ENCODE data around the gene NEK4.
A peak's percentile ranks its signal among the peaks of the same experiment; 100 is the strongest.
"Not testable (repeated sequence)": the region's sequence is repeated elsewhere in the genome, so short reads cannot be mapped to it uniquely, and the experiment has no call there.

The NEK4 gene

GRCh38 chr3:52696830-52697631 is 73.7 kb downstream of the NEK4 start:
- no peak for DNase-seq (ENCODE audit: low spot score)

- no peak for DNase-seq (ENCODE audit: low spot score)
Observed at GRCh38 chr3:52695798-52696671, 74.7 kb downstream of the NEK4 start.

- DNase-seq (ENCODE audit: low spot score) = no peak
Observed at GRCh38 chr3:52694528-52695189, 76.1 kb downstream of the NEK4 start.

GRCh38 chr3:52693071-52693470 is 77.7 kb downstream of the NEK4 start:
- no peak for DNase-seq (ENCODE audit: low spot score)

GRCh38 chr3:52690560-52690959 is 80.2 kb downstream of the NEK4 start:
- DNase-seq (ENCODE audit: low spot score) = no peak

- DNase-seq (ENCODE audit: low spot score) = no peak
Observed at GRCh38 chr3:52689151-52689550, 81.6 kb downstream of the NEK4 start.

- no peak for DNase-seq (ENCODE audit: low spot score)
Observed at GRCh38 chr3:52688266-52688665, 82.5 kb downstream of the NEK4 start.

GRCh38 chr3:52685709-52686691 is 84.7 kb downstream of the NEK4 start, which contains the start of the genes GNL3 and PBRM1:
Gene GNL3 (plus strand): TSS chr3:52686032. CDS start chr3:52686093, 61 bp downstream.
Gene PBRM1 (minus strand): TSS chr3:52685913.
- peak; percentile 68 for DNase-seq (ENCODE audit: low spot score)

GRCh38 chr3:52685285-52685708 is 85.4 kb downstream of the NEK4 start:
- peak; percentile 56 for DNase-seq (ENCODE audit: low spot score)

GRCh38 chr3:52684184-52684583 is 86.6 kb downstream of the NEK4 start:
- DNase-seq (ENCODE audit: low spot score) = no peak

GRCh38 chr3:52683611-52684010 is 87.1 kb downstream of the NEK4 start:
- DNase-seq (ENCODE audit: low spot score) = no peak

- no peak for DNase-seq (ENCODE audit: low spot score)
Observed at GRCh38 chr3:52682016-52682415, 88.7 kb downstream of the NEK4 start.

- DNase-seq (ENCODE audit: low spot score) = no peak
Observed at GRCh38 chr3:52681596-52681995, 89.1 kb downstream of the NEK4 start.

- DNase-seq (ENCODE audit: low spot score) = no peak
Observed at GRCh38 chr3:52679811-52680210, 90.9 kb downstream of the NEK4 start.

- no peak for DNase-seq (ENCODE audit: low spot score)
Observed at GRCh38 chr3:52679199-52679538, 91.6 kb downstream of the NEK4 start.

- DNase-seq (ENCODE audit: low spot score) = no peak
Observed at GRCh38 chr3:52678265-52679198, 92.2 kb downstream of the NEK4 start.

GRCh38 chr3:52676201-52676600 is 94.5 kb downstream of the NEK4 start:
- DNase-seq (ENCODE audit: low spot score) = not testable (repeated sequence)

- DNase-seq (ENCODE audit: low spot score) = no peak
Observed at GRCh38 chr3:52671676-52672075, 99.1 kb downstream of the NEK4 start.

GRCh38 chr3:52670621-52671521 is 99.9 kb downstream of the NEK4 start:
- no peak for DNase-seq (ENCODE audit: low spot score)
